Central memory CD4-positive, alpha-beta T cell (primary cell): ENCODE results near the gene C8A.
A peak's percentile ranks its signal among the peaks of the same experiment; 100 is the strongest.

Source experiments
- DNase-seq: peaks from one replicate; pipeline ENCODE4 v3.0.0; 2022
- total RNA-seq, 3 experiments: gene quantifications; one replicate each; lab custom pipeline; 2026; lab: John Stamatoyannopoulos, UW

C8A gene
- total RNA-seq: 0 reads per million in 3 experiments

DNA sequence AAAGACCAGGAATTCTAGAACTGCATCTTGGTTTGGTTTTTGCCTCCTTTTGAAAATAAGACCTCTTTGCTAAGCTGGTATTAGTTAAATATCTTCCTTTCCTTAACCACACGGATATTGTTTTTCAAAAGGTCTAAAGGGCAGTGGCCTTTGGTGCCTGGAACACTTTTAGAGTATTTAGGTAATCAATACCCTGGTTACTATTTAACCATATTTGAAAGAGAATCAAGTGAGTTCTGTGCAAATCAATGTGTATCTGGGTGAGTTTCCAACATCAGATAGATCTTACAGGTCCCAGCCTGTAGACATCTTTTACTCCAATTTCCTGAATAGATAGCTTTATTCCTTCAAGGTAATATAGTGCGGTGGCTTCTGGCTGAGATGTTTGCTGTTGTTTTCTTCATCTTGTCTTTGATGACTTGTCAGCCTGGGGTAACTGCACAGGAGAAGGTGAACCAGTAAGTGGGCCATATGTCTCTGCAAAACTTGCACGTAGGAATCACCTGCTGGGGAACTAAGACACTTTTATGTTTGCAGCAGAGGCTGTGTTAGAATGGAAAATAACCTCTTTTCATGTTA, at the start of gene C8A:
C8A (plus strand) TSS at position 277 of the 579 bp plus-strand sequence; CDS start at position 382, 105 bp downstream.
- DNase-seq: no peak

DNA sequence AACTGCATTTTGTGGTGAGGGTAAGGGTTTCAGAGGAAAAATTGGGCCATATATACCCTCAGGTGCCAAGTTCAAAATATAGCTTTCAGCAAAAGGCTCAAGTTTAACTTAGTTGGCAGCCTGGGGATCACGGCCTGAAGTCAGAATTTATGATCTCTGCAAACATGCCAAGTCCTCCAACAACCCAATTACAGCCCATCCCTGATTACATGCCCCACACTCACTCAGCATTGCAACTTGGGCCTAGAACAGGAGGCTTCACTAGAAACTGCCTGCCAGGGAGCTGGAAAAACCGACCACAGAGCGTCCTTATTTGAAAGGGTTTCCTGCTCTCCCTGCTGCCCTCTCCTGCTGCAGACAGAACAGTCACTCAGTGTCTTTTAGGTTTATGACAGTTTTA, 47.8 kb upstream of the C8A start:
- no peak for DNase-seq

GRCh38 chr1:56808410-56808809, 46.2 kb upstream of the C8A start:
- DNase-seq: no peak

DNA sequence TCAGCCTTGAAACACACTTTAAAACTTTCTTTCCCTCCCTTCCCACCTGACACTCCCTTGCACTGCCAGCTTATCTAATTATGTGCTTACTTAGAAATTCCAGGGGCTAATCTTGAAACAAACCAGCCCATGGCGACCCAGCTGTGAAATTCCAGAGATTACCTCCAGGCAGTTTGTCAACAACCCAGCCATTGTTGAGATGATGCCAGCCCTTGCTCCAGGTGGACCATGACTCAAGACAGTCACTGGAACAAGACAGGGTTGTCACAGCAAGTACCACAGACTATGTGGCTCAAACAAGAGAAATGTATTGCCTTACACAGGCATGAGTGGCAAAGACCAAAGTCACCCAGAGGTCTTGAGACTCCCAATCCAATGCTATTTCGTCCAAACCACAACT, 43.3 kb upstream of the C8A start:
- DNase-seq: no peak

DNA sequence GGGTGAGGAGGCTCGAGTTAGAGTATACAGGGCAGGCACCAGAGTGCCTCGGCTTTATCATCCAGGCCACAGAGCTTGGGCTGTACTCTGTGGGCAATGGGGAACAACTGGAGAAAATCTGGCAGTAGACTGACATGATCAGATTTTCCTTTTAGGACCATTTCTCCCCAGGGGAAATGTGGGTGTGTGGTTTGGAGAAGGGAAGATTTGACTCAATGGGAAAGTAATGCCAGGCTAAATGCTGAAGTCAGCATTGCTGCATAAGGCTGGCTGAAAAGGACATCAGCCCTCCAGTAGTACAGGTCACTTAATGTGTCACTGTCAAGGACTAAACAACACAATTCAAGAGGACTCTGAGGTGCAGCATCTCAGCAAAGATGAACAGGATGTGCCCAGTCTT, 40.4 kb upstream of the C8A start:
- DNase-seq: no peak

DNA sequence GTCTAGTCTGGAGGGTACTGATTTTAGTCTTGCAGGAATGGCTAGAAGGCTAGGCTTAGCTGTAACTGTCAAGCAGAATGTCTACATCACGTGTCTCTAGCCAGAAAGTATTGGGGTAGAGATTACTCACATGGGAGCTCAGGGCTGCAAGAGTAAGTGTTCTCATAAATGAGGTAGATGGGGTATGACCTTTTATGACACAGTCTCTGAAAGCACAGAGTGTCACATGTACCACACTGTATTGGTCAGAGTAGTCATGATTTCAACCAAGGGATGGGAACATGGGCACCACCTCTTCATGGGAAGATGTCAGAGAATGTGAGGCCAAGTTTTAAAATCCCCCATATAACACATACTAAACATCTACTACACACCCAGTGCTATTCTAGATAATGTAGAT, 38.3 kb upstream of the C8A start:
- no peak for DNase-seq

- DNase-seq: no peak
These were observed 37.7 kb upstream of the C8A start for GRCh38 chr1:56816909-56817308.

- no peak for DNase-seq
These were observed 36.7 kb upstream of the C8A start for GRCh38 chr1:56817716-56818463.

GRCh38 chr1:56819387-56819899, 35.2 kb upstream of the C8A start, which contains the start of gene FYB2:
Gene FYB2 (minus strand): TSS chr1:56819404. CDS start chr1:56819290, 114 bp downstream.
- no peak for DNase-seq

DNA sequence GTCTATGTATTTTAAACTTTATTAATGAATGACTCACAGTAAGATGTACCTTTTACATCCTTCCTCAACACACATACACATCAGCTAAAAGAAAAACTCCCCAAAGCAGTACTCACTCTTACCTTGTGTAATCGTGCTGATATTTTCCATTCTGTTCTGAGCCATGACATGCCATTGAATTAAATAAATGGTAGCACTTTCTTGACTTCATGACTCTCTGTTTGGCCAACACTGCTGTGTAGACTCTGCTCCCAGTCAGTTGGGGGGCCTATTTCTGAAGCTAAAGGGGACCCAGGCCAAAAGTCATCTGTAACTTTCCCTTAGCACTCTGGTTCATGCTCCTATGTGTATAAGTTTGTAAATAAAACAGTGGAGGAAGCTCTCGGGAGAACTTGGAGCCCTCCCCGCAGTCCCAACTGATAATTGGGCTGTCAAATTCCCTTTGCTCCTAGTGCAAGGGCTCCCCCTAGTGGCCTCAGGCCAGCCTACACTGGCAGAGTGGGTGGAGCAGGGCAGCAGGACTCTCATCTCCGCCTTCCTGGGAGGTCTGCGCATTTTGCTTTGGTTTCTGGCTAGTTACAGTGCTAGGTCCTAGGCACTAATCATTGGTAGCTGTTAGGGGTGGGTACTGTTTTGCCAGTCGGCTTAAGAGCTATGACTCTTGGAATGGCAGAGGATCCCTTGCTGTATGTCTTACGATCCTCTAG, 33.7 kb upstream of the C8A start:
- DNase-seq: peak; percentile 17

GRCh38 chr1:56821462-56821797, 33.2 kb upstream of the C8A start:
- DNase-seq: no peak

DNA sequence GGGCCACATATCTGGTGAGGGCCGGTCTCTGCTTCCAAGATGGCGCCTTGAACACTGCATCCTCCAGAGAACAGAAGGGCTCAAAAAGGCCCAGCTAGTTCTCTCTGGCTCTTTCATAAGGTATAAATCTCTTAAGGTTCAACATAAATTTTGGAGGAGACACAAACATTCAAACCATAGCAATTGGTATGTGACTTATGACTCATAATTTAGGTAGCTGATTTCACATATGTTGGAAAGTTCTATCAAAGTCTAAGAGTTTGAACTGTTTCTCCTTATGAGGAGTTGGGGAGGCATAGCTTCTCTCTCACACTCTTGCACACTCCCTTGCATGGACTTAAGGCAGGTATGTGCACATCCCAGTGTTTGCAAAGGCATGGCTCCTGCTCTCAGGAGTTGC, 30.3 kb upstream of the C8A start:
- DNase-seq: no peak

- no peak for DNase-seq
These were observed 29.7 kb upstream of the C8A start for GRCh38 chr1:56824938-56825337.

DNA sequence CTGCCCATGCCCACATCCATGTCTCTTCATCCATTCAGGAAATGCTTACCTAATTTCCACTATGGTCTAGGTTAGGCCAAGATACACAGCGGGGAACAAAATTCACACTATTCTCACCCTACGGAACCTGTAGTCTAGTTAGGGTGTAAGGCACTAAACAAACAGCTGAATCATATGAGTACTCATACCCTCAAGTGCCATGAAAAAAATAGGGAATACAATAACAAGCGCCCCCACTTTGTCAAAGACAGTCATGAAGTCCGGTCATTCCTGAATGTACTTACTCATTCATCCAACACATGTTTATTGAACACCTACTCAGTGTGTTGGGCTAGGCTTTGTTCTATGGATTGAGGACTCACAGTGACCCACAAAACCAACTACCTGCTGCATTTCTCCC, 29.2 kb upstream of the C8A start:
- DNase-seq: no peak

DNA sequence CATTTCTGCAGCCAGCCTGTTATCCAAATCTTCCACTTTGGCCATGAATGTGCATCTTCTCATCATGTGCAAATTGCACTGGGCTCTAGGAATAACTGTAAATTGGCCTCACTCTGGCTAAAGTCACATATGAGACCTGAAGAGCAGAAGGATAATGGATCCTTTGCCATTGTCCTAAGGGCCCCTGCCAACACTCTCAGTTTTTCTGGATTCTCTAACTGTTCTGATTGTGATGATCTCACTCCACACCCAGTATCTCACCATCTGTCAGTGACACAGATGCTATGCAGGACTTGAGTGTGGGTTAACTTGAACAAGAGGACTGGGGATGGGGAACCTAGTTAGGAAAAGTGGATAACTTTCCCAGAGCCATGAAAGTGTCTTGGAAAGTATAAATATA, 26.9 kb upstream of the C8A start:
- no peak for DNase-seq

GRCh38 chr1:56830052-56830451, 24.5 kb upstream of the C8A start:
- no peak for DNase-seq

GRCh38 chr1:56831871-56832693, 22.5 kb upstream of the C8A start:
- peak; percentile 52 for DNase-seq

DNA sequence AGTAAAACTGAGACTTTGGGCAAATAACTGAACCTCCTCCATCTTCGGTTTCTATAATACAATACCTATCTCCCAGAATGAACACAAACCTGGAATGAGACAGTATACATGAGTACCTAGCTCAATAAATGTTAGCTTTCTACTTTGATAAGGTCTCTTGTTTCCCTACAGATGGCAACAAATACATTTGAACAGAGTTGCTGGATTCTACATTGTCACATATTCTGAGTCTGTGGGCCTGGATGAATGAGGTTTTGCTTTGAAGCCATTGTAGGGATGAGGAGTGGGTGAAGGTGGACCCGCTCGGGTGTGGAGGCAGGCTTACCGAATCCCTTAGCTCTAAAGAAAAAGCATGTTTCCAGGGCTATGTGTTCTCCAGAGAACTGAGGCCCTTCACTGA, 21.5 kb upstream of the C8A start:
- no peak for DNase-seq

DNA sequence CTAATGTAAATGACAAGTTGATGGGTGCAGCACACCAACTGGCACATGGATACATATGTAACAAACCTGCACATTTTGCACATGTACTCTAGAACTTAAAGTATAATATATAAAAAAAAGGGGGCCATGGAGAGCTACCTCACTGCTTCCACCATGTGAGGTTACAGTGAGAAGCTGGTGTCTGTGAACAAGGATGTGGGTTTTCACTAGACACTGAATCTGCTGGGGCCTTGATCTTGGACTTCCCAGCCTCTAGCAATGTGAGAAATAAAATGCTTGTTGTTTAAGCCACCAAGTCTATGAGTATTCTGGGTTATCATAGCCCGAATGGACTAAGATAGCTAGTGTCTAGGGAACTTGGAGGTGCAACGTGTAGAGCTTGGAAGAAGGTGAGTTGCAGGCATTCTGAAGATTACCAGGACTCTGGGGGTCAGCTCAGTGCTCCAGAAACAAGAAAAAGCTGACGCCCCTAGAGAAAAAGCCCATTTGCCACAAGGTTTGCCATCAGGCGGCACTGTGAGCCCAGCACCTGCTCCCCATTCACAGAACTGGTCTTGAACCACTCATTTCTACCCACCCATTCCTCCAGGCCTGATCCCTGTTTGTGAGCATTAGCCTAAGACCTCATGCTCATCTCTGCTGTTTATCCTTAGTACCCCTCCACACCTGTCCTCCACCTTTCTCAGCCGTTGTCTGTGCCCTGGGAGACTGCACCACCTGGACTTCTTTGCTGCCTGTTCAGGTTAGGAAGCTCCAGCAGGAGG, 20.3 kb upstream of the C8A start:
- DNase-seq: no peak

DNA sequence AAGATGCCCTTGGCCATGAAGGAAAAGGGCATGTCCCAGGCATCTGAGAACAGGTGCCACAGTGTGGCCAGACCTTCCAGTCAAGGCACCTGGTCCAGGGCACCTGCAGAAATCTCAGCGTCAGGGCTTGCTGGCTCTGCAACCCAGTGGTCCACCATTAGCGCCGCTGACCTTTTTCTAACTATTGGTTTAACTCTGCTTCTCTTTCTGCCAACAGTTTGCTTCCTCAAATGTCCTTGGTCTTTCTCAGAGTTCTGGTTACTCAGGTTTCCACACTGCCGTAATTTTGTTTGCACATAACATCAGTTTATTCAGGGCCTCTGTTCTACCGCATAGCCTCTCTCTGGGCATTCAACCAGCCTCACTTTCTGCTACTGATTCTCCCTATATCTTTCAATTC, 18.9 kb upstream of the C8A start:
- DNase-seq: no peak

GRCh38 chr1:56836359-56836758, 18.2 kb upstream of the C8A start:
- DNase-seq: no peak

- DNase-seq: no peak
These were observed 17.2 kb upstream of the C8A start for GRCh38 chr1:56837244-56837939.
